GM10248 (cell line): Measurements from ENCODE around the gene SIRT7.
"Not testable (repeated sequence)": the region's sequence is repeated elsewhere in the genome, so short reads cannot be mapped to it uniquely, and the experiment has no call there.

Experiments used
- CTCF ChIA-PET: fragments of 300-600 bp; sonication (Branson Sonifier 250); formaldehyde crosslinking; extraction: SDS; loops from one replicate; lab custom pipeline; 2021; ENCODE audit warnings: antibody characterized with exemption; lab: Yijun Ruan, JAX
- POLR2A ChIA-PET: fragments of 350-650 bp; sonication (Branson Sonifier 250); formaldehyde crosslinking; extraction: SDS; loops from one replicate; lab custom pipeline; 2020; ENCODE audit warnings: antibody characterized with exemption; lab: Yijun Ruan, JAX
- DNase-seq: peaks from one replicate; pipeline ENCODE4 v3.0.0; 2012; ENCODE audit errors: extremely low spot score
- CTCF ChIP-seq: IDR thresholded peaks from 2 replicates; pipeline ENCODE4 v1.5.1; 2012; ENCODE audit warnings: mild to moderate bottlenecking, low read depth; ENCODE audit errors: extremely low read depth, missing control alignments, control extremely low read depth

The SIRT7 gene

GRCh38 chr17:81957691-81958432 lies 39.9 kb upstream of the SIRT7 start:
- no peak for TF ChIP-seq CTCF
- ChIA-PET CTCF (no interaction called here), POLR2A (no interaction called here)
- DNase-seq: no peak

GRCh38 chr17:81956607-81957589 lies 38.9 kb upstream of the SIRT7 start:
- ChIA-PET POLR2A (no interaction called here), CTCF (interaction anchor here (1.3 to 2.0 kb wide), 3 partner anchors 10 to 73 kb away, joined by 5 to 7 read pairs (median 5); partner anchors contain the start of genes CENPX and LRRC45)
- DNase-seq: no peak
- no peak for TF ChIP-seq CTCF

- no peak for TF ChIP-seq CTCF
- POLR2A ChIA-PET: no interaction called here
- no peak for DNase-seq
- CTCF ChIA-PET: interaction anchor here (1.2 to 2.5 kb wide), 8 partner anchors 11 to 82 kb away, joined by 3 to 8 read pairs (median 5); partner anchors contain the start of genes CENPX, DCXR and LRRC45
These were observed 38.0 kb upstream of the SIRT7 start for GRCh38 chr17:81955756-81956544.

GRCh38 chr17:81955058-81955681 lies 37.2 kb upstream of the SIRT7 start:
- no peak for DNase-seq
- ChIA-PET CTCF (interaction anchor here (0.9 to 2.5 kb wide), 9 partner anchors 11 to 82 kb away, joined by 3 to 8 read pairs (median 5); partner anchors contain the start of genes CENPX, DCXR and LRRC45), POLR2A (no interaction called here)
- no peak for TF ChIP-seq CTCF

GRCh38 chr17:81954131-81955057 lies 36.4 kb upstream of the SIRT7 start:
- ChIA-PET POLR2A (interaction anchor here (0.5 kb wide), 1 partner anchor 62 kb away, joined by 6 read pairs; no protein-coding TSS in a partner anchor), CTCF (interaction anchor here (0.9 to 2.5 kb wide), 9 partner anchors 10 to 83 kb away, joined by 3 to 8 read pairs (median 4); partner anchors contain the start of genes CENPX, DCXR, LRRC45 and PCYT2)
- no peak for DNase-seq
- no peak for TF ChIP-seq CTCF

GRCh38 chr17:81953443-81953842 lies 35.5 kb upstream of the SIRT7 start:
- POLR2A ChIA-PET, DNase-seq: not testable (repeated sequence)
- CTCF ChIA-PET: interaction anchor here (1.2 to 2.3 kb wide), 3 partner anchors 43 to 84 kb away, joined by 3 to 7 read pairs (median 3); partner anchors contain the start of genes DCXR and PCYT2
